ENCODE measurements around the gene DQX1.
"Not testable (repeated sequence)": the region's sequence is repeated elsewhere in the genome, so short reads cannot be mapped to it uniquely, and the experiment has no call there.

DQX1 gene, protein sequence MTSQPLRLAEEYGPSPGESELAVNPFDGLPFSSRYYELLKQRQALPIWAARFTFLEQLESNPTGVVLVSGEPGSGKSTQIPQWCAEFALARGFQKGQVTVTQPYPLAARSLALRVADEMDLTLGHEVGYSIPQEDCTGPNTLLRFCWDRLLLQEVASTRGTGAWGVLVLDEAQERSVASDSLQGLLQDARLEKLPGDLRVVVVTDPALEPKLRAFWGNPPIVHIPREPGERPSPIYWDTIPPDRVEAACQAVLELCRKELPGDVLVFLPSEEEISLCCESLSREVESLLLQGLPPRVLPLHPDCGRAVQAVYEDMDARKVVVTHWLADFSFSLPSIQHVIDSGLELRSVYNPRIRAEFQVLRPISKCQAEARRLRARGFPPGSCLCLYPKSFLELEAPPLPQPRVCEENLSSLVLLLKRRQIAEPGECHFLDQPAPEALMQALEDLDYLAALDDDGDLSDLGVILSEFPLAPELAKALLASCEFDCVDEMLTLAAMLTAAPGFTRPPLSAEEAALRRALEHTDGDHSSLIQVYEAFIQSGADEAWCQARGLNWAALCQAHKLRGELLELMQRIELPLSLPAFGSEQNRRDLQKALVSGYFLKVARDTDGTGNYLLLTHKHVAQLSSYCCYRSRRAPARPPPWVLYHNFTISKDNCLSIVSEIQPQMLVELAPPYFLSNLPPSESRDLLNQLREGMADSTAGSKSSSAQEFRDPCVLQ

DNA sequence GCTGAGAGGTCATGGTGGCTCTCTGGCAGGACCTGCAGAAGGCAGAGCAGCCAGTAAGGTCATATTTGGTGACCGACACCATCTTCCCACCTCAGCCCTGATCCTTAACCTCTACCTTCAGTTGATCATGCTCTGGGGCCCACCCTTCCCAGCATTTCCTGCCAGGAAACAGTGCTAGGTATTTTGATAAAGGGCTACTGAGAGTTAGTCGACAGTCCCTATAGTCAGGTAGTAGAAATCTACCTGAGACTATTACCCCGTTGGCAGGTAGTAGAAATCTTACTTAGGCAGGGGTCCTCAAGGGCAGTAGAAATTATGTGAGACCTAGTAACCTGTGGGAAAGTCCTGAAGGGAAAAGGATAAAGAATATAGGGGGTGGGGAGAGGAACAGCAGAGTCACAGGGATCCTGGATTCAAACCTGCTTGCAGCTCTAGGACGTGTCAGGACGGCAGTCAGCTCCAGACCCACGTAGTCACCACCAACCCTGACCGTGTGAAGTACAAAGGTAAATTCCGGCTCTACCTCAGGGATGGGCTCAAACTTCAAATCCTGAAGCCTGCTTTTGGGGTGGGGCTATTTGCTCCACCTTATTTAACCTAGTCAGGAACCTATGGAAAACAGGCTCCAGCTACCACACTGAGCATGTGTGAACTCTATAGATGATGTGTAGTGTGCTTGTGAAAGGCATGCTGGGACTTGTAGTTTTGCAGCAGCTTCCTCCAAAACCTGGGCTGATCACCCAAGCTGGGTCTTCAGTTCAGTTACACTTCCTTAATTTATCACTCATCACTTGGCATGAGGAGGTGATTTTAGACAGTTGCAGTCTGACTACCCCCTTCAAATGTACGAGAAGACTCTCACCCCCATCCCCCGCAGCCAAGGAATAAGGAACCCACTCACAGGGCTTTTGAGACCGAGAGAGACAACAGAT is at the start of gene DQX1:
Gene DQX1 (minus strand): TSS at position 515 of the 932 bp plus-strand sequence. CDS start 502 bp downstream, at position 13.
- ATAC-seq = no peak

DNA sequence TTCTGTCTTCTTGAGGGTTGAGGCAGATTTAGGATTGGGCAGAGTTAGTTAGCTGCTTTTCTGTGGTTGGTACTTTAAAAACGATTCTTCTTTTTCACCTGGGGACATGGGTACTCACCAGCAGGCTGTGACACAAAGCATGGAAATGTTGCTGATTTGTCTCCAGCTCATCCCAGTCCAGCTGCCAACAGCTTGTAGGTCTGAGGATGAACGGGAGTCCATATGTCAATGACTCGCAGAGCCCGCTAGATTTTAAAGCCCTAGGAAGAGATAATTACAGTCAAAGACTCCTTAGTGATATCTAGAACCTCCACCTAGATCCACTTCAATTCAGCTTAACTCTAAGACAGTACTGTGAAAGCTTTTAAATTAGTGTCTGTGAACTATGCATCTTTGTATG is 49.3 kb upstream of the DQX1 start:
- ATAC-seq = no peak

DNA sequence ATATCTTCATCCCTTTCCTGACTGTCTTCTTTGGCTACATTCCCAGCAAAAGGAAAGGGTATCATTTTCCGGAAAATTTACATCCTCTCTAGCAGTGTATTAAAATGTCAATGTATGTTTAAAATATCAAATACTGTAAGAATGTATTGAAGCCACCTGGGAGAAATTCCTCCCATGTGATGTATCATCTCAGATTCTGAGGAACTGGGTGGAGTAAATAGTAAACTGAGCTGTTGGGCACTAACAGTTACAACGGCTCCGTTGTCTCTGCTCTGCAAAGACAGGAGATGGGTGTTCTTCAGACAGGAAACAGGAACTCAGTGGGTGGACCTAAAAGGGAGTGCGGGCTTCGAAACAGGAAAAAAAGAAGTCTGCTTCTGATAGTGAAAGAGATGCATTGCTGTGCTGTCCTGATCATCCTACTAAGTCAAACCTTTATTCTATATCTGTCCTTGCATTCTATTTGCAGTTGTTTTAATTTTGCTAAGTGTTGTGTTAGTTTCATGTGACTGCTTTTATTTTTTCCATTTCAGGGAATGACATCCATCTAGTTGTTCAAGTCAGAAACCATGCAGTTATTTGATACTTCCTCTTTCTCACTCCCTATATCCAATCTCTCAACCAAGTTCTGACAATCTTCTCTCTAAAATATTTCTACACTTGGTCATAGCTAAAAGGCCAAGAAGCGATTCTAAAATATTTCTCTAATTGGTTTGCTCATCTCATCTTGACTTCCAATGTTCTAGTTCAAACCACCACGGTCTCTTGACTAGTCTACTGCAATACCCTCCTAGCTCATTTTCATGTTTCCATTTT is 47.9 kb upstream of the DQX1 start:
- ATAC-seq = peak; percentile 44 to 55

DNA sequence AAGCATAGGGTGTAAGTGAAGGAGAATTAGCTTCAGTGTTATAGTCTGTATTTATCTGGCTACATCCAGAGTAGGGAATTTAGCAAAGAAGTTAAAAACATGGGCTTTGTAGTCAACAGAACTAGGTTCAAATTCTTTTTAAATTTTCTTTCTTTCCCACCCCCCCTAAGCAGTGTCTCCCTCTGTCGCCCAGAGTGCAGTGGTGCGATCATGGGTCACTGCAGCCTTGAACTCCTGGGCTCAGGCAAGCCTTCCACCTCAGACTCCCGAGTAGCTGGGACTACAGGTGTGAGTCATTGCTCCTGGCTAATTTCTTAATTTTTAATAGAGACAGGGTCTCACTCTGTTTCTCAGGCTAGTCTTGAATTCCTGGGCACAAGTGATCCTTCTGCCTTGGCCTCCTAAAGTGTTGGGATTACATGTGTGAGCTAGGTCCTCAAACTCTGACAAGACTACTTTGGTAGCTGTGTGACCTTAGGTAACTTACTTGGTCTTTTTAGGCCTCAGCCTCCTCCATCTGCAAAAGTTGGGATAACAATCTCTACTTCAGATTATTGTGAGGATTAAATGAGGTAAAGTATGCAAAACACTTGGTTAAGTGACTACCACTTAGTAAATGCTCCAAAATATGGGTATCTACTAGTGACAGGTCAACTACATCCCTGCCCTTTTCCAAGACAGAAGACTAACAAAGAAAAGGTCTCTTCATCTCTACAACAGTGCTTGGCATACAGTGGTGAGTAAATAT is 46.3 kb upstream of the DQX1 start:
- ATAC-seq = no peak

DNA sequence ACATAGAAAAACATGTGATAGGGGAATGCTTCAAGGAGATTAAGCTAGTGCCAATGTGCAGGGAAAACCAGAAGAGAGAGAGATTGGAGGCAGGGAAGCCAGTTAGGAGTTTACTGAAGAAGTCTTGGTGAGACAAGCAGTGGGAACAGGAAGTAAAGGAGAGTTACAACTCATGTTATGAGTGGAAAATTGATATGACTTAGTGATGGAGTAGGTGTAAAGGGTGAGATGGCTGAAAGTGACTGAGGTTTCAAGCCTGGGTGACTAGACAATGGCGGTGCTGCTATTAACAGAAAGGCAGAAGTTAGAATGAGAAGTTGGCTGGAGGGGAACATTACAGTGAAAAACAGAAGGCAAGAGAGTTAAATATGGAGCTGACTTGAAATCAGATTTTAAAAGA is 45.0 kb upstream of the DQX1 start:
- ATAC-seq = peak; percentile 68 to 73

DNA sequence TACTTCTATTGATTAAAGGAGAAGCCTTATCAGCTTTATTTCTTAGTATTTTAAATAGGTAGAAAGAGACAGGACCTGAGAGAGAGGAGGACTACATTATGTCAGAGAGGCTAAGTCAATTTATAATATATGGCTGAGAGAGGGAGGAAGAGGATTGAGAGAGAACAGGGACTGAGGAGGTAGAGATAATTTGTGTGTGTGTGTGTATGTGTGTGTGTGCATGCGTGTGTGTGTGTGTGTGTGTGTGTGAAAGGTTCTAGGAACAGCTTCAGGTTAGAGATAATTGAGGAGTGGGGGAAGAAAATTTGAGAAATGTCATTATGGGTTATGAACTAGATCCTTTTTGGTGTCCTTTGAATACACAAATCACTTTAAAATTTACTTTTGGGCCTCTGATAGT is 43.7 kb upstream of the DQX1 start:
- ATAC-seq = no peak

DNA sequence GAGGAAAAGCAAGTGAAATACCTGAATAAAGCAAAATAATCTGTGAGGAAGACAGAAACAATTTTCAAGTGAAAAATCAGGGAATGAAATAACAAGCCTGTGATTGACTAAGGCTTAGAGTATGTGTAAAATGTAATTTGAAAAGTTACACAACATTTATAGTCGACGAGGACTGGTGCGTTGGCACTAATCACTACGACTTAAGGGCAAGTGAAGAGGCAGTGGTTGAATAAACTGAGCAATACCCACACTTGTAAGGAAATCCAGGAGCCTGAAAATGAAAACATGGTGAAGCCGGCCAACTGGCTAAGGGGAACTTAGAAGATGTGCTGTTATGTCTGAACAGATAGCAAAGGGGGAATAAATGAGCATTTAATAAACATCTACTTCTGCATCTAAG is 41.9 kb upstream of the DQX1 start:
- no peak for ATAC-seq

DNA sequence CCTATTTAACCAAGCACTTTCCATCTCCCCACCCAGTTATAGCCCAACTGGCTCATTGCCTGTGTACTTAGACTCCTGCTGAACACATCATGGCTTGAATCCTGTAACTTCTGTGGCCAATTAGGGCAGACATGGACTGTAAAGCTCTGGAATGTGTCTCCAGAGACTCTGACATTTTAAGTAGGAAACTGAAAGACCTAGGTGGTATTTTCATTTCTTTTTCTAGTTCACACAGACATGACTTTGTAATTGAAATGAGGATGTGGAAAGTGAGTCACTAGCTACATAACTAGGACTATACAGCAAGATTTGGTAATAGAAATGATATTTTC is 40.7 kb upstream of the DQX1 start:
- peak; percentile 47 to 48 for ATAC-seq

DNA sequence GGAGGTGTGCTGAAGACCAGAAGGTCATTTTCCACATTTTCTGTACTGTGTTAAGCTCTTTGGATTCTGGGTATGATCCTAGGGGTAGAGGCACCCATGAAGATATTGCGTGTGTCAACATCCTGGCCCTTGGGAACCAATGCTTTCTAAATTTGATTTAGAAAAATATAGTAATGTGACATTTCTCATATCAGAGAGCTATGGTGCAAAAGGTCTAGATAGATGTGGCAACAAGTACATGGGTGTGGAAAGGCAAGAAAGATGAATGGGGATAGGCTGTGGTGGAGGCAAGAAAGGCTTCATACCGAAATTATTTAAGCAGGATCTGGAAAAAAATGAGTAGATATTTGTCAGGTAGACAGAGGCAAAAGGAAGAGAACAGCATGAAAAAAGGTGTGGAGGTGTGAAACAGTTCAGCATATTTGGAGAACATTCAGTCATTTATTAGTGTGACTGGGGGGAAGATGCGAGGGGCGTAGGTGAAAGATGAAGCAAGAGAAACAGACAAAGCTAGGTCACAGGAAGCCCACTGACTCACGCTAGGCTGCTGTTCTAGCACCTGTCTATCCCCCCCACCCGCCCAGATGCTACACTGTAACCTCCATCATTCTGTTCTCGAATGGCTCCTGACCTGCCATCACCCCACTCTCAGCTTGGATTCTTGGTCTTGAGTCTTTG is 40.2 kb upstream of the DQX1 start:
- ATAC-seq = peak; percentile 8 to 19

DNA sequence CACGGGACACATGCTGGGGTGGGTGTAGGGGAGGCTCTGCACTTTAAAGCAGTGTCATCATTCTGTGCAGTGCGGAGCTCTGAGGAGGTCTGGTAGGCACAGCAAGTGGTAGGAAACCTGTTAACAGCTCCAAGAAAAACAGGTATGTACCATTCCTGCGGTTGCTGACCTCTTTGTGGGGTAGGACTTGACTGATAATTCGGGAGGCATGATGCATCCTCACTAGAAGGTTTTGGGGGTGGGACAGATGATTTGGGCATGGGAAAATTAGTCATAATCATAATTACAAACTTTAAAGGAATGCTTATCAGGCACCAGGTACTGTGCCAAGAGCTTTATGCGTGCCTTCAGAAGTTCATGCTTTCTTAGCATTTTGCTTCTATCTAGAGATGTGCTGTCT is 38.2 kb upstream of the DQX1 start:
- no peak for ATAC-seq

DNA sequence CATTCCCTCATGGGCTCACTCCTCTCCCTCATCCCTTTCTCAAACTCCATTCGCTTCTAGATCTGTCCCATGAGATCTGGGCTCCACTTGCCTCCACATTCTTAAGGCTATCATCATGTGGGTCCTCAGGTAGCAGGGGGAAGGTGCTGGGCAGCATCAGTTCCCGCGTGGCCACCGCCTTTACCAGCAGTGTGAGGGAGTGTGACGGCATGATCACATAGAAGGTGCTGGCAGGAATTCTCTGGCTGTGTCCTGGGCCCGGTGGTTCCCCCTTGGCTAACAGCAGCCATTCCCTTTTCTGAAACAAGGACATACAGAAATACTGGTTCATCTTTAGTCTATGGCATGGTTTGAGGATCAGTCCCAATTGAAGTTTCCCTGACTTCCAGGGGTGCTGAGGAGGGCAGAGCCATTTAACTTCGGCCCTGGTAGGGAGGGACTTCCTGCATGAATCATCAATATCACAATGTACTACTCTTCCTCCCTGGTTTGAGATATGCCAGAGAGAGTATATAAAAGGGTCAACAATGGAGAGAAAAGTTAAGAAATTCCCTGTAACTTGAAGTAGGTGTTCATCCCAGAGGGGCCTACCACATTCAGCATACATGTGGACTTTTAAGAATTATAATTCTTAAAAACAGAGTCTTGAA is 36.2 kb upstream of the DQX1 start:
- ATAC-seq = no peak

DNA sequence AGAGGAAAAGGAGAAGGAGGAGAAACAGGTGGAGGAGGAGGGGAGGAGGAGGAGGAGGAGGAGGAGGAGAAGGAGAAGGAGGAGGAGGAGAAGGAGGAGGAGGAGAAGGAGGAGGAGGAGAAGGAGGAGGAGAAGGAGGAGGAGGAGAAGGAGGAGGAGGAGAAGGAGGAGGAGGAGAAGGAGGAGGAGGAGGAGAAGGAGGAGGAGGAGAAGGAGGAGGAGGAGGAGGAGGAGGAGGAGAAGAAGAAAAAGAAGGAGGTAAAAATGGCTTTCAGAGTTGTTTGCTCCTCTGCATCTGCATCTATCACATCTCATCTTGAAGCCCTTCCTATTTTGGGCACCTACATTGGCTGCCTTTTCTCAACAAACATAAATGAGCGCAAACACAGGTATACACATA is 35.0 kb upstream of the DQX1 start:
- not testable (repeated sequence) for ATAC-seq

DNA sequence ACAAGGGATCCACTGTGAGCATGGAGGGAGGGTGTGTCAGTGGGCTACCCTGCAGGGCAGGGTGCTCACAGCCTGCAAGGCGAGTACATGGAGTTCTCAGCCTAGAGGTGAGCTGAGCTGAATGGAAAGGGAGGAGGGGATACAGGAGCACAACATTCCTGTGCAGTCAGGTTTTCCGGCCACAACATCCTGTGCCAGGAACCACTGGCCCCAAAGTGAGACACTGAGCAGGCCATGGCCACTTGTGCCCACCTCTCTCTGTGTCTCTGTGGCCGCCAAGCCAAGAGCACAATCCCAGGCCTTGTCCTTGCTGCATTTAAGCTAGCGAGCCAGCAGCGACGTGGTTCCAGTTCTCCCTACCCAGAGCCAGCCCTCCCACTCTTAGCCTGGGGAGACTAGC is 34.6 kb upstream of the DQX1 start:
- ATAC-seq = no peak

DNA sequence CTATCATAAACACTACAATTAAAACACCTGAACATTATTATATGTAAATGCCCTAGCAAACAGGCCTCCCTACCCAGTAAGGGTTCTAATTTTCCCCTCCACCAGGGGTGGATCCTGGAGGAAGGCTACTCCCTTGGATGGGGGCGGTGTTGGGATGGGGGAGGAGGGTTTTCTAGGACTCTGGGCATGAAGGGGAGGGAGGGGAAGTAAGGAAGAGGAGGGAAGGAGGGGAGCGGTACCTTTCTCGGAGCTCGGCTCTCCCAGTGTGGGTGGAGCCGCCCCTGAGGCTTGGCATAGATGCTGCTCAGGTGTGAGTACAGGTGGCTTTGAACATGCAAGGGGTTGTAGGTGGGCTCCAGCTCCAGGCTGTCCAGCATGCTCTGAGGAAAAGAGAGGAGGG is 33.9 kb upstream of the DQX1 start:
- no peak for ATAC-seq

DNA sequence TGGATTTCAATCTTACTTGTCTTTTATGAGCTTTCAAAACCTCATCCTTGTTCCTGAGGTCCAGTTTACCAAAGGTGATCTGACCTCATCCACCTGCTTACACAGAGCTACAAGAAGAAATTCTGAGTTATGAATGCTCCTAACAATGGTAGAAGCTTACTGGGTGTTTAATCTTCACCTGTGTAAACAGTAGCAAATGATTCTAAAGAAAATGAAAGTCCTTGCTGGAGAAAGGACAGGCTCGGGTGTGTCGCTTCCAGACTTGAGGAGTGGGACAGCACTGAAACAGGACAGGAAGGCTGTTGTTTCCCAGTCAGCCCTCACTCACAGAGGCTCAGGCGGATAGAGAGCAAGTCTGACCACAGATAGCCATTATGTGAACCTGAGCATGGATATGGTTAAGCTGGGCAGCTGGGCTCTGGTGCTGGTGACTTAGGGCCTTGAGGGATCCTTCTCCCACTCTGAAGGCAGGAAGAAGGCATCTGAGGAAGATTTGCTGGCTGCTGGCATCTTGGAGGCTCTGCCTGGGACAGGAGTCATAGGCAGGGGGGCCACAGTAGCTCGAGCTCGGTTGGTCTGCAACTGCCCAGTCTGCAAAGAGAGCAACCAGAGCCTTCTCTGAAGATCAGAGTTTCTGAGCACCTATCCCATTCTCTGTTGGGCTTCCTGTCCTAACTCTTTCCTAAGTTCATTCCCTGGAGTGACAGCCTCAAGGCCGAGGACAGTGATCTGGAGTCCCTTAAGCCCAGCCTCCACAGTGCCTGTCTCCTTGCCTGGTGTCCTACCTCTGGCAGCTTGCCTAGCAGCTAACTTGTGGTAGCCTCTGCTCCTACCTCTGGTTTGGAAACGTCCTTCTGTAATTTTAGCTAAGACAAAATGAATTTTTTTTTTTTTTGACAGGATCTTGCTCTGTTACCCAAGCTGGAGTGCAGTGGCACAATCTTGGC is 32.5 kb upstream of the DQX1 start:
- ATAC-seq = no peak

DNA sequence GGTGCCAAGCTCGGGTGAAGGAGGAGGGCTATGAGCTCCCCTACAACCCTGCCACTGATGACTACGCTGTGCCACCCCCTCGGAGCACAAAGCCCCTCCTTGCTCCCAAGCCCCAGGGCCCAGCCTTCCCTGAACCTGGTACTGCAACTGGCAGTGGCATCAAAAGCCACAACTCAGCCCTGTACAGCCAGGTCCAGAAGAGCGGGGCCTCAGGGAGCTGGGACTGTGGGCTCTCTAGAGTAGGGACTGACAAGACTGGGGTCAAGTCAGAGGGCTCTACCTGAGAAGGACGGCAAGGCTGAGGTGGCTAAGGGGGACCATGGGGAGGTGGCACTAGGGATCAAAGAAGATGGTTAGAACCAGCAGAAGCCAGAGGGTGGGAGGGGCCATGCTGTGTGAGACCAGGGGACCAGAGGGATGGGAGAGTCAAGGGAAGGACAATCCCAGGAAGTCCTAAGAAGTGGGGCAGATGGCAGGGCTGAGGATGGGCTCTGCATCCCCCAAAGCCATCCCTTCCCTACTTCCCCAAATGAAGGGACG is 30.9 kb upstream of the DQX1 start:
- no peak for ATAC-seq

DNA sequence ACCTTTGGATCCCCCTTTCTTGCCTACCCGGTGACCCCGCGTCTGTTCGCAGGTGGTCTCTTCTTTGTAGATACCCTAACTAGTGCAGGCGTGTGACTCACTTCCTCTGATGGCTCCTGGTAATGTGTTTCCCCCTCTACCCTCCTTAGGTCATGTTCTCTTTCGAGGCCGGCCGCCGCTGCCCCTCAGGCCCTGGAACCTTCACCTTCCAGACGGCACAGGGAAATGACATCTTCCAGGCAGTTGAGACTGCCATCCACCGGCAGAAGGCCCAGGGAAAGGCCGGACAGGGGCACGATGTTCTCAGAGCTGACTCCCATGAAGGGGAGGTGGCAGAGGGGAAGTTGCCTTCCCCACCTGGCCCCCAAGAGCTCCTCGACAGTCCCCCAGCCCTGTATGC is 30.1 kb upstream of the DQX1 start:
- no peak for ATAC-seq

DNA sequence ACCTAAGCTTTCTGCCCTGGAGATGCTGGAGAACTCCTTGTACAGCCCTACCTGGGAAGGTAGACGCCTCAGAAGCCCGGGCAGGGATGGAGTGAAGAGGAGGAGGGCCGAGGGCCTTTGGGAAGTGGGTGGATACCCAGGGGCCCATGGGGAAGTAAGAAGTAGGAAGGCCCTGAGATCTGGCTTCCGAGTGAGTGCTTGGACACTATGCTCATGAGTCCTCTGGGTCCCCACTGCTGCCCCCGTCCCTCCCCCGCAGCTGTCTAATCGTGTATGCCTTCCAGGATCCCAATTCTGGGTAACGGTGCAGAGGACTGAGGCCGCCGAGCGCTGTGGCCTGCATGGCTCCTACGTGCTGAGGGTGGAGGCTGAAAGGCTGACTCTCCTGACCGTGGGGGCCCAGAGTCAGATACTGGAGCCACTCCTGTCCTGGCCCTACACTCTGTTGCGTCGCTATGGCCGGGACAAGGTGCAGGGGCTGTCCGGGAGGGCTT is 29.6 kb upstream of the DQX1 start:
- no peak for ATAC-seq

Measured in activated CD4-positive, CD25-positive, alpha-beta regulatory T cell treated with anti-CD3 and anti-CD28 coated beads, Interleukin-2, amount 50 U/mL, for 24 hours (primary cell).